Activated CD4-positive, alpha-beta memory T cell treated with anti-CD3 and anti-CD28 coated beads for 36 hours (primary cell): ENCODE measurements around the gene CHRNA5. TPM values are rescaled to one million over a fixed set of nuclear protein-coding genes. Genes with fewer than 3 reads are reported as not detected.
A peak's percentile ranks its signal among the peaks of the same experiment; 100 is the strongest.
"Not testable (repeated sequence)": the region's sequence is repeated elsewhere in the genome, so short reads cannot be mapped to it uniquely, and the experiment has no call there.

Source experiments
- CTCF ChIA-PET: fragments of 350-600 bp; sonication (Branson Sonifier 250); formaldehyde crosslinking; loops from one replicate; lab custom pipeline; 2021; ENCODE audit warnings: antibody characterized with exemption, inconsistent platforms; lab: Charles Lee
- POLR2A ChIA-PET: fragments of 350-600 bp; sonication (Branson Sonifier 250); formaldehyde crosslinking; loops from one replicate; lab custom pipeline; 2021; ENCODE audit warnings: antibody characterized with exemption; lab: Charles Lee
- DNase-seq: peaks from one replicate; pipeline ENCODE4 v3.0.0-alpha.2; 2020
- H3K27ac Mint-ChIP-seq: one replicate; pipeline ENCODE4 v1.8.0; 2021; ENCODE audit warnings: mixed read lengths
- H3K27me3 Mint-ChIP-seq: one replicate; pipeline ENCODE4 v1.8.0; 2021; ENCODE audit warnings: mixed read lengths
- H3K36me3 Mint-ChIP-seq: one replicate; pipeline ENCODE4 v1.8.0; 2021; ENCODE audit warnings: mixed read lengths
- H3K4me1 Mint-ChIP-seq: one replicate; pipeline ENCODE4 v1.8.0; 2021; ENCODE audit warnings: low read depth, mixed read lengths
- H3K4me3 Mint-ChIP-seq: one replicate; pipeline ENCODE4 v1.8.0; 2021; ENCODE audit warnings: mild to moderate bottlenecking, mixed read lengths
- H3K9me3 Mint-ChIP-seq: one replicate; pipeline ENCODE4 v1.8.0; 2021; ENCODE audit warnings: mixed read lengths
- intact Hi-C: fragments of 100-400 bp; cut with micrococcal nuclease; formaldehyde crosslinking; loops from one replicate; pipeline ENCODE4 v1.15.1; 2023
- total RNA-seq, 2 experiments: library from RNA; stranded (reverse); gene quantifications; one replicate each; pipeline ENCODE4 v1.2.3, GENCODE V29; 2021

Gene CHRNA5
- total RNA-seq, 2 experiments from 2014 or later, result 4.0 to 4.5 TPM

DNA sequence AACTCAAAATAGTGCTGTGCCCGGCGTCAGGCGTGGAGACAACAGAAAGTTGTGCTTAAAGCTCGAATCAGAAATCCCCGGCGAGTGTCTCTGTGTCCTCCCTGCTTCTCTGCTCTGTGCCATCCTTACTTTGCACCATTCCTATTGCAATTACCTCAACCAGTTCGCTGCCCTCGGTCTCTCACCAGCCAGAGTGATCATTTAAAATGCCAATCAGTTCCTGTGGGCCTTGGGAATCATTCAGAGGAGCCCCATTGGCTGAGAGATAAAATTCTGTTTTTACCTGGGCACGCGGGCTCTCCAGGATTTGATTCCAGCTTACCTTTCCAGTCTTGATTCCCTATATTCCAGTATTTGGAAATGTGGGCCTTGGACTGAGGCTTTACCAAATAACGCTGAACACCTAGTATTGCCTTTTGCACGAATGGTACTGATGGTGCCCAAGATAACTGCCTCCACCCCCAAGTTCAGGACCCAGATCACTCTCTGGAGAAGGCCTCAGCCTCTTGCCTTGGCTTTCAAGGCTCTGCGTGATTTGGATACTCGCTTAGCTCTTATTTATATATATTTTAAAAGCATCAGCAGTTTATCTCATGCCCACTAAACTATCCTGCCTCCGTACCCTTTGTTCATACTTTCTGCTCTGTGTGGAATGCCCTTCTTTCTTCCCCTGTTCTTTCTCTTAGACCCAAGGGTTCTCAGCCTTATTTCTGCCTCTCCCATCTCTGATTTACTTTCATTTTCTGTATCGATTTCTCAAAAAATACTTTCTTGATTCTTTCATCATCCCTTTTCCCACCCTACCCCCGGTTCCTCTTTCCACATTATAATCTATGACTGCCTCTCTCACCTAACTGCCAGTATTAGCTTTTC is 24.2 kb upstream of the CHRNA5 start:
- Mint-ChIP-seq H3K27me3 (peaks cover 3% of the 10 kb centered on the region), H3K36me3 (peaks cover 42% of the 10 kb centered on the region), H3K27ac (peak overlapping the region; percentile 91)

DNA sequence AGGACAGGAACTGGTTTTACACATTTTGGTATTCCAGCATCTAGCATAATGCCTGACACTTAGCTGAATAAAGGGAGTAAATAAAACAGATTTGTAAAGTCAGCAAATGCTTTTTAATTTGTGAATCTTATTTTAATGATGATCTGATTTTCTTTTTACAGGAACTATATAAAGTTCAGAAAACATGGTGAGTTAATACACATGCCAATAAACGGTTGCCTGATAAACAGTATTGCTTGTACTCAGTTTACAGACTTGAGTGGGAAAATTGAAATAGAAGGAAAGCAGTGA is 23.6 kb upstream of the CHRNA5 start:
- Mint-ChIP-seq H3K9me3 (no peaks in the 10 kb centered on the region), H3K4me1 (peaks cover 25% of the 10 kb centered on the region), H3K36me3 (peaks cover 46% of the 10 kb centered on the region), H3K27me3 (peaks cover 3% of the 10 kb centered on the region), H3K4me3 (peak overlapping the region; percentile 87), H3K27ac (peak overlapping the region; percentile 91)
- ChIA-PET CTCF (interaction anchor here (0.9 to 2.2 kb wide), 3 partner anchors 24 to 103 kb away, joined by 3 to 9 read pairs (median 7); partner anchors contain the start of genes CHRNA5 and IREB2), POLR2A (interaction anchor here (0.9 to 4.3 kb wide), 5 partner anchors 8 to 242 kb away, joined by 4 to 30 read pairs (median 13); partner anchors contain the start of genes CHRNA5, IREB2 and SKIC8)
- intact Hi-C loops, result loop anchor here (1.0 to 5.0 kb wide), 2 partner anchors 34 to 239 kb away; partner anchors contain the start of gene HYKK
- no peak for DNase-seq

More for the DNA sequence above, 24.2 kb upstream of the CHRNA5 start:
- peaks cover 25% of the 10 kb centered on the region for H3K4me1 Mint-ChIP-seq
- H3K9me3 Mint-ChIP-seq, result no peaks in the 10 kb centered on the region
- H3K4me3 Mint-ChIP-seq, result peak overlapping the region; percentile 87
- ChIA-PET CTCF (interaction anchor here (0.7 to 2.2 kb wide), 5 partner anchors 25 to 358 kb away, joined by 3 to 9 read pairs (median 6); partner anchors contain the start of genes CHRNA5, HYKK and IREB2), POLR2A (interaction anchor here (0.9 to 4.3 kb wide), 8 partner anchors 8 to 276 kb away, joined by 4 to 30 read pairs (median 9); partner anchors contain the start of genes CHRNA5, IREB2 and SKIC8)
- intact Hi-C loops, result loop anchor here (1.0 to 5.0 kb wide), 4 partner anchors 24 to 239 kb away; partner anchors contain the start of genes CHRNA5, HYKK and IREB2
- peak; percentile 27 for DNase-seq

DNA sequence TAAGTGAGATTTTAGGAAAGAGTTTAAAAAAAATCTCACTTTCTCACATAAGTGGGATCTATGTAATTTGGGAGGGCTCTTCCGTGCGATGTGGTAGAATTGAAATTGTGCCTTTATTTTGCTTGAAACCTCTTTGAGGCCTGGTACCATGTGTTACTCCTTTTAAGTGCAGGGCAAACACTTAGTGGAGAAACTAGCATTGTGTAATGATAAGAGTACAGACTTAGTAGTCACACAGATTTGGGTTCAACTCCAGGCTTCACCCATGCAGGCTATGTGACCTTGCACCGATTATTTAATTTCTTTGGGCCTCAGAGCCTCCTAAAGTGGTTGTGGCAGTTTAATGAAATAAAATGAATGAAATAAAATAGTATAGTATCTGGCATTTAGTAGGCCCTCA is 22.7 kb upstream of the CHRNA5 start:
- intact Hi-C loops, result loop anchor here (5.0 kb wide), 1 partner anchor 240 kb away; no protein-coding TSS in a partner anchor
- H3K4me1 Mint-ChIP-seq, result peaks cover 25% of the 10 kb centered on the region
- ChIA-PET POLR2A (interaction anchor here (4.3 kb wide), 1 partner anchor 9 kb away, joined by 13 read pairs; no protein-coding TSS in a partner anchor), CTCF (interaction anchor here (0.5 to 2.0 kb wide), 2 partner anchors 23 to 273 kb away, joined by 3 to 7 read pairs; partner anchors contain the start of gene CHRNA5)
- peak overlapping the region; percentile 35 for H3K4me3 Mint-ChIP-seq
- no peak for DNase-seq
- peaks cover 50% of the 10 kb centered on the region for H3K36me3 Mint-ChIP-seq
- peak overlapping the region; percentile 8 for H3K27ac Mint-ChIP-seq
- no peaks in the 10 kb centered on the region for H3K9me3 Mint-ChIP-seq
- H3K27me3 Mint-ChIP-seq, result peaks cover 3% of the 10 kb centered on the region

DNA sequence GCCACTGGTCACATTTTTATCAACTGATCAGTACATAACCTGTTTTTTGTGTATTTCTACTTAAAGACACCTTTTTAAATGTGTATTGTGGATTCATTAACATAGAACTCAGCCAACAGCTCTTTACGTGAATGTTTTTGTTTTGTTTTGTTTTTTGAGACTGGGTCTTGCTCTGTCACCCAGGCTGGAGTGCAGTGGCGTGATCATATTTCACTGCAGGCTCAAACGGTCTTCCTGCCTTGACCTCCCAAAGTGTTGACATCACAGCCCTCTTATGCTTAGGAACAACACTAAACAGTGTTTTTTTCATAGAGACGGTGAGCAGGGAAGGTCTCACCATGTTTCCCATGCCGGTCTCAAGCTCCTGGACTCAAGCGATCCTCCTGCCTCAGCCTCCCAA is 15.1 kb upstream of the CHRNA5 start:
- no peak overlapping the region for H3K4me3 Mint-ChIP-seq
- H3K27me3 Mint-ChIP-seq, result no peaks in the 10 kb centered on the region
- ChIA-PET POLR2A (interaction anchor here (1.2 to 3.6 kb wide), 2 partner anchors 8 to 9 kb away, joined by 4 to 13 read pairs; partner anchors contain the start of gene PSMA4), CTCF (no interaction called here)
- H3K27ac Mint-ChIP-seq, result no peak overlapping the region
- no peaks in the 10 kb centered on the region for H3K9me3 Mint-ChIP-seq
- H3K36me3 Mint-ChIP-seq, result peaks cover 33% of the 10 kb centered on the region
- peaks cover under 1% of the 10 kb centered on the region for H3K4me1 Mint-ChIP-seq
- no peak for DNase-seq
- intact Hi-C loops, result no loop called here

DNA sequence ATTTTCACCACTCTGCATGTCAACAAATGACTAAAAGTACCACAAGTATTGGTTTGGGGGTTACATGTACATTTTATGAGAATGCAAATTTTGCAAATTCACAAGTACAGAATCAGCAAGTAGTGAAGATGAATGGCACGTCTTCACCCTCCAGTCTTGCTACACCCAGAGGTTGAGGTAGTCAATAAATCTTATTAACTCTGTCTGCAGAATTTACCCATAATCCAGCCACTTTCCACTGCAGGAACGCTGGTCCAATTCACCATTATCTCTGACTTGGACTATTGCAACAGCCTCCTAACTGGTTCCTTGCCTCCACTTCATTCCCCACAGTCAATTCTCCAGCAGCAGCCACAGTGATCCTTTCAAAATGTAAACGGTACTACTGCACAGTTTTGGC is 14.5 kb upstream of the CHRNA5 start:
- H3K4me3 Mint-ChIP-seq, result no peak overlapping the region
- H3K27ac Mint-ChIP-seq, result no peak overlapping the region
- POLR2A ChIA-PET, result interaction anchor here (3.6 kb wide), 1 partner anchor 9 kb away, joined by 13 read pairs; the partner anchor contains the start of gene PSMA4
- H3K27me3 Mint-ChIP-seq, result no peaks in the 10 kb centered on the region
- no peaks in the 10 kb centered on the region for H3K9me3 Mint-ChIP-seq
- H3K36me3 Mint-ChIP-seq, result peaks cover 27% of the 10 kb centered on the region
- intact Hi-C loops, result no loop called here
- DNase-seq, result no peak
- no peaks in the 10 kb centered on the region for H3K4me1 Mint-ChIP-seq
- CTCF ChIA-PET, result no interaction called here

DNA sequence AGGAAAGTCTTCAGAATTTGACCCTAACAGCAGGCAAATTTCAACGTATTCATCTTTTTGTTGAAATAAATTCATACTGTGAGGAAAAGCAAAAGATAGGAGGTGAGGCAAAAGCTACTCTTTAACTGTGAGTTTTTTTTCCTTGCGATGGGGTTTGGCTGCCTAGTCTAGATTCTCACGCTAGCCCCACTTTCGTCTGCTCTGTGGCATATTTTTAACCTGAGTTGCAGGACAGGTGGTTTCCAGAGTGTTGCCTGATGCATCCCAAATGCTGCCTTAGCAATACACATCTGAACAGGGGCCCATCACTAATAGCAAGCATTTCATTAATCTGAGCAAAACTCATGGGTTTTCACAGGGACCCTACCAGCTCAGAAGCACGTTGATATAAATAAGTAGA is 13.4 kb upstream of the CHRNA5 start:
- H3K36me3 Mint-ChIP-seq, result peaks cover 17% of the 10 kb centered on the region
- H3K4me3 Mint-ChIP-seq, result no peak overlapping the region
- intact Hi-C loops, result no loop called here
- H3K9me3 Mint-ChIP-seq, result no peaks in the 10 kb centered on the region
- H3K27ac Mint-ChIP-seq, result no peak overlapping the region
- H3K4me1 Mint-ChIP-seq, result no peaks in the 10 kb centered on the region
- ChIA-PET CTCF (interaction anchor here (1.0 kb wide), 1 partner anchor 87 kb away, joined by 3 read pairs; no protein-coding TSS in a partner anchor), POLR2A (interaction anchor here (3.6 kb wide), 1 partner anchor 10 kb away, joined by 13 read pairs; the partner anchor contains the start of gene PSMA4)
- DNase-seq, result no peak
- H3K27me3 Mint-ChIP-seq, result no peaks in the 10 kb centered on the region

DNA sequence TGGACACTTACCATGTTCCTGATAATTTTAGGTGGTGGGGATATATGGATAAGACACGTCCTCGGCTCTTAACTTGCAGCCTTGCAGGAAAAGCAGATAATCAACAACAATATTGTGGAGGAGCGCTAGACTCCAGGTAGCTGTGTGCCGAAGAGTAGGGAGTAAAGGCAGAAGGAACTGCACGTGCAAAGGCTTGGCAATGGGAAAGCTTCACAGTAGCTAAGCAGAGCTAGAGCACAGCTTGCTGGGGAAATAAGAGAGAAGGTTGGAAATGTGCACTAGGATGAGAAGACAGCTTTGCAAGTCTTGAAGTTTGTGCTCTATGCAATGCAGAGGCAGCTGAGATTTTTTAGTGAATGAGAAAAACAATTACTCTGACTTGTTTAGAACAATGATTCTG is 12.7 kb upstream of the CHRNA5 start:
- POLR2A ChIA-PET, result interaction anchor here (3.6 kb wide), 1 partner anchor 11 kb away, joined by 13 read pairs; the partner anchor contains the start of gene PSMA4
- no peaks in the 10 kb centered on the region for H3K4me1 Mint-ChIP-seq

DNA sequence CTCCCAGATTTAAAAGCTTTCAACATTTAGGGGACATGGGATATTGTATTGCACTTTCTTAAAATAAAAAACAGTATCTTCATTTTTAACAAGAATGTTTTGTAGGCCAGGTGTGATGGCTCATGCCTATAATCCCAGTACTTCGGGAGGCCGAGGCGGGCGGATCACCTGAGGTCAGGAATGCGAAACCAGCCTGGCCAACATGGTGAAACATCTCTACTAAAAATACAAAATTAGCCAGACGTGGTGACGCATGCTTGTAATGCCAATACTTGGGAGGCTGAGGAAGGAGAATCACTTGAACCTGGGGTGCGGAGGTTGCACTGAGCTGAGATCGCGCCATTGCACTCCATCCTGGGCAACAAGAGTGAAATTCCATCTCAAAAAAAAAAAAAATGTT is 5.1 kb upstream of the CHRNA5 start:
- H3K36me3 Mint-ChIP-seq, DNase-seq, H3K9me3 Mint-ChIP-seq, POLR2A ChIA-PET, CTCF ChIA-PET, H3K4me3 Mint-ChIP-seq, intact Hi-C loops, H3K27ac Mint-ChIP-seq, H3K27me3 Mint-ChIP-seq: not testable (repeated sequence)
- H3K4me1 Mint-ChIP-seq, result peaks cover 11% of the 10 kb centered on the region

More for the DNA sequence above, 12.7 kb upstream of the CHRNA5 start:
- Mint-ChIP-seq H3K27me3 (no peaks in the 10 kb centered on the region), H3K27ac (no peak overlapping the region), H3K36me3 (peaks cover 16% of the 10 kb centered on the region), H3K4me3 (no peak overlapping the region), H3K9me3 (no peaks in the 10 kb centered on the region)
- no peak for DNase-seq
- CTCF ChIA-PET, result interaction anchor here (1.0 kb wide), 2 partner anchors 12 to 87 kb away, joined by 3 read pairs; partner anchors contain the start of gene PSMA4
- intact Hi-C loops, result no loop called here

DNA sequence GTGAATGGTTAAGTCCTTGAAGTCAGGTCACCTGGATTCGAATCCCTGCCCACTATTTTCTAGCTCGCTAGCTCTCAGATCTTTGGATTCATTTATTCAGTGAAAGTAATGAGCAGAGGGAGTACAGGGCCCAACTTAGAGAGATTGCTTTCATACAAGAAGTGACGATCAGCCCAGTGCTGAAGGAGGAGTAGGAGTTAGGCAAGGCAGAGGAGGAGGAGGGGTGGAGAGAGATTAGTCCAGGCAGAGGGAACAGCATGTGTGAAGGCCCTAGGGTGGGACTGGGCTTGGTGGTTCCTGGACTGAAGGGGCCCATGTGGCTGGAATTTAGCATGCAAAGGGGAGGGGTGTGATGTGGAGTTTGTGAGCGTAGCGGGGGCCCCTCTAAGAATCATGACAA is 3.8 kb upstream of the CHRNA5 start:
- Mint-ChIP-seq H3K27me3 (peaks cover 5% of the 10 kb centered on the region), H3K9me3 (no peaks in the 10 kb centered on the region), H3K36me3 (no peaks in the 10 kb centered on the region), H3K4me1 (peaks cover 18% of the 10 kb centered on the region), H3K4me3 (no peak overlapping the region), H3K27ac (no peak overlapping the region)
- intact Hi-C loops, result no loop called here
- ChIA-PET POLR2A (no interaction called here), CTCF (no interaction called here)
- DNase-seq, result no peak

DNA sequence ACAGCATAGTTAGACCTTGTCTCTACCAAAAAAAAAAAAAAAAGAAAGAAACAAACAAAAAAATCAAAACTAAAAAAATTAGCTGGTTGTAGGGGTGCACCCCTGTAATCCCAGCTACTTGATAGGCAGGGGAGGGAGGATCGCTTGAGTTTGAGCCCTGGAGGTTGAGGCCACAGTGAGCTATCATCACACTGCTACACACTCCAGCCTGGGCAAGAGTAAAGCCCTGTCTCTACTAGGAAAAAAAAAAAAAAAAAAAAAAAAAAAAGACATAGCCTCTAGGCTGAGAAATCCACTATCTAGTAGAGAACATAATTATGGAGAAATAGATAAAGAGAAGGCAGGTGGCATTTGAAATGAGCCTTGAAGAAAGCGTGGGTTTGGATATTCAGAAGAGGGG is 2.2 kb upstream of the CHRNA5 start:
- intact Hi-C loops, result no loop called here
- CTCF ChIA-PET, result no interaction called here

DNA sequence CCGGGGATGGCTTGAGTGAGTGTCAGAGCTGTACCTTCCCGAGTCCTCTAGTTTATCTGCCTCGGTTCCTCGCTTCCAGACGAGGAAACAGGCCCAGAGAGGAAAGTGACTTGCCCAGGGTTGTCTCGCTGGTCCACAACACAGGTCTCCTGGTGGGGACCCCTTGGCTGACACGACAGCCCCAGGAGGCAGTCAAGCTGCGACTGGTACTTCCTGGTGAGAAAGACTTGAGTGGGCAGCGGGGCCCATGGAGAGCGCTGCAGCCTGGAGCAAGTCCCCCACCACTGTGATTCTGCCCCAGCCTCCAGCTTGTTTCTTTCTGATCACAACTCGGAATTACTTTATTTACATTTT is 600 bp upstream of the CHRNA5 start:
- intact Hi-C loops, result loop anchor here (1.0 kb wide), 1 partner anchor 24 kb away; the partner anchor contains the start of gene PSMA4
- H3K4me1 Mint-ChIP-seq, result peaks cover 29% of the 10 kb centered on the region
- peaks cover 14% of the 10 kb centered on the region for H3K27me3 Mint-ChIP-seq
- CTCF ChIA-PET, result no interaction called here
- no peaks in the 10 kb centered on the region for H3K36me3 Mint-ChIP-seq
- H3K27ac Mint-ChIP-seq, result no peak overlapping the region
- no peak for DNase-seq
- POLR2A ChIA-PET, result interaction anchor here (2.1 kb wide), 1 partner anchor 24 kb away, joined by 15 read pairs; the partner anchor contains the start of gene PSMA4
- H3K4me3 Mint-ChIP-seq, result peak overlapping the region; percentile 78
- H3K9me3 Mint-ChIP-seq, result no peaks in the 10 kb centered on the region

More for the DNA sequence above, 2.2 kb upstream of the CHRNA5 start:
- POLR2A ChIA-PET, result no interaction called here
- Mint-ChIP-seq H3K27me3 (peaks cover 14% of the 10 kb centered on the region), H3K9me3 (no peaks in the 10 kb centered on the region), H3K4me3 (no peak overlapping the region), H3K4me1 (peaks cover 26% of the 10 kb centered on the region), H3K27ac (no peak overlapping the region), H3K36me3 (no peaks in the 10 kb centered on the region)
- DNase-seq, result no peak
